HG03175 (cell line): ENCODE data around the gene SNTB2.

Experiments
- ATAC-seq: cut with Tn5 transposase; IDR thresholded peaks from one replicate; pipeline ENCODE4 v1.9.1; 2021; ENCODE audit warnings: mild to moderate bottlenecking, moderate library complexity; ENCODE audit not compliant: unreplicated experiment

SNTB2 gene

DNA sequence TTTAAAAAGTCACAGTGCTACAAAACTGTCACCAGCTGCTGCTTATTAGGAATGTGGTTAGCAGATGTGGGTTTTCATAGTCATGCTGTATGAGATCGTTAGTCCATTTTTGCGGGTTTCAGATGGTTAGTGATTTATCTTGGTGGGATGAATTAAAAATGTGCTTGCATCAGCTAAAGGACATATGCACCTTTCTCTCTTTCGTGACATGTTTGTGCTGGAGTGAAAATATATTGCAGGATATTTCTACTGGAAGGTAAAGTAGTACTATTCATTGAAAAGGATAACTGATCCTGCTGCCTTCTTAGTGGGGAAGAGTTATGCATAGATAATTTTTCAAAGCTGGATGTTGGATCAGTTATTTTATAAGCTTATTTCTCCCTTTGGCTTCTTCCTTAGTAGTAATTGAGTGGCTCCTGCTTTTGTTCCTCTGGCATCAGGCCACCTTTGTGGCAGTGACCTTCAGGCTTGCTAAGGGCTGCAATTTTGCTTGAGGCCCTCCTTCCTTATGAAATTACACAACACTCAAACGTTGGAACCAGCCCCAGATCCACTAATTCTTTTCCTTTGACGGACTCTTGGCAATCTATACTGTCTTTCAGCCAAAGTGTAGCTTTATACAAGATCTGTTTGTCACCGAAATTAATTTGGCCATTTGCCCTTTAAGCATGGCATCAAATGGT is 7.5 kb upstream of the SNTB2 start:
- no peak for ATAC-seq

DNA sequence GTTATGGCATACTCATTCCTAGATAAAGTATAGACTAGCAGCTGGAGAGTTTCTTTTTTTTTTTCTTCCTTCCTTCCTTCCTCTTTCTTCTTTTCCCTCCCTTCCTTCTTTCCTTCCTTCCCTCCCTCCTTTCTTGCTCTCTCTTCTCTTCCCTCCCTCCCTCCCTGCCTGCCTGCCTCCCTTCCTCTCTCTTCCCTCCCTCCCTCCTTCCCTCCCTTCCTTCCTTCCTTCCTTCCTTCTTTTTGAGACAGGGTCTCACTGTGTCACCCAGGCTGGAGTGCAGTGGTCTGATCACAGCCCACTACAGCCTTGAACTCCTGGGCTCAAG is 7.0 kb upstream of the SNTB2 start:
- no peak for ATAC-seq

DNA sequence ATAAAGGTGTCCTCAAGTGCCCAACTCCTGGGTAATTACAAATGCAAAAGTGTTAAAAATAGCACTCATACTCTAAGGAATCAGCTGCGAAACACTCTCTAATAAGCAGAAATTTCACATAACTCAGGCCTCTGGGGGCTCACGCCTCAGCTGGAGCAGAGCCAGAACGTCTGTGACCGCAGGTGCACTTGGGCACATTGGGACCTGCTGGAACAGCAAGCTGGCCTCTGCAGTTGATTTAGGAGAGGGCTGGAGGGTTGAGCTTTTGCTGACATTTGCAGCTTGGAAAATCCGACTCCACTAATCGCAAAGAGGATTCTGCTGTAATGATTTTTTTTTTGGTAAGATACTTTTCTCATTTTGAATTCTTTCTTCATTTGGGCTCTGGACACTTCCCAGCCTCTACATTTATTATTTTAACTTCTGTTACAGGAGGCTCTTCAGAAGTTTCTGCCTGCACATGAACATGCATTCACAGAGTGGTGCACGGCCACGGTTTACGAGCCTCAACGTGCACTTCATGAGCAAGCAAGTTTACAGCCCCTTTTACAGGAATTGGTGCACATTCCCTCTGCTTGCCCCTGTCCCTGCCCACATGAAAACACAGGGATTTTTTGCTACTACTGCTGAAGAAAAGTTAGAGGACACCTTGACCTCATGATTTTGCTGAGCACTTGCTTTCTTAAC is 4.1 kb upstream of the SNTB2 start:
- ATAC-seq = no peak

DNA sequence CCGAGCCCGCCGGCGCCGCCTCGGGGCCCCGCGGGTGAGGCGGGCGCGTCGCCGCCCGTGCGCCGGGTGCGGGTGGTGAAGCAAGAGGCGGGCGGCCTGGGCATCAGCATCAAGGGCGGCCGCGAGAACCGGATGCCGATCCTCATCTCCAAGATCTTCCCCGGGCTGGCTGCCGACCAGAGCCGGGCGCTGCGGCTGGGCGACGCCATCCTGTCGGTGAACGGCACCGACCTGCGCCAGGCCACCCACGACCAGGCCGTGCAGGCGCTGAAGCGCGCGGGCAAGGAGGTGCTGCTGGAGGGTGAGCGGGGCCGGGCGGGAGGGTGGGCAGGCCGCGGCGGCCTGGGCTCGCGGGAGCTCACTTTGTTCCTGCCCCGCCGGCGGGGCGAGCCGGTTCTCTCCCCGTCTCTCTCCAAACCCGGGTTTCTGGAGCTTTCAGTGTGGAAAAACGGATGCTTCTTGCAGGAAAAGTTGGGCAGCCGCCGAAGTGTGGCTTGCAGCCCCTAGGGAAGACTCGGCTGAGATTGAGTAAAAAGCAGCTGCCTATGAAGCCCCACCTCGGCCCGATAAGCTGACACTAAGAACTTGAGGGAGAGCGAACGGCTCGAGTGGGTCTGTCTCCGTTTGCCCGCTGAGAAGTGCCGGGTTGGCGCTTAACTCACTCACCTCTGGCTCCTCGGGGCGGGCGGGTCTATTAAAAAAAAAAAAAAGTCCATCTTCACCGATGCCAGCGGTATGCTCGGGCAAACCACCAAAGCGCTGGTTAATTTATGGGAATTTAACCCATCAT is 677 bp downstream of the SNTB2 start:
- peak; percentile 26 for ATAC-seq

DNA sequence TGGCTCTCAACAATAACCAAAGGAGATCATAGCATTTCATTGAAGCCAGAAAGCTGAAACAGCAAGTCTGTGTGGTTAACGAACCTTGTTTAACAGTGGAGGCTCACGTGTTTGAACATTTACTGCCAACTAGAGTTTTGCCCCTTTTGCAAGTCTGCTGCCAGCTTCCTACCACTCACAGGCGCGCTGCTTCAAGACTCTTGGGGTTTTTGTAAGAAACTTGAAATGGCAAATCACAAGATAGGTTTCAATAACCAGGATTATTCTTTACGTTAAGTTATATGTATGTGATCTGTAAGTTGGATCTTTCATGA is 1.2 kb downstream of the SNTB2 start:
- no peak for ATAC-seq

DNA sequence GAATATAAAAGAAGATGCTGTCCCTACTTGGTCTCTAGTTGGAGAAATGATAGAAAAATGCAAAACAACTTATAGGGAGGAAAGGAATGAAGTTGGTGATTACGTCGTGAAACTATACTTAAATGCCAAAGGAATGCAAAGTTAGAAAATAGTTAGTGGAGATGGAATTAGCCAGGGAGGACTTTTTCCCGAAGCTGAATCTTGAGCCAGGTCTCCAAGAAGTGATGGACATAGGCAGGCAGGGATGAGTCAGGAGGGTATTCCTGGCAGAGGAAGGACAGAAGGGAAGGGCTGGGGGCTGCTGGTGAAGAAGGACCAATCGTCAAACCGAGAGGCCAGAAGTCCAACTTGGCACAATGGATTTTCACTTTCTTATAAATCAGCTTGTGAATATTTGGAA is 1.8 kb downstream of the SNTB2 start:
- no peak for ATAC-seq

DNA sequence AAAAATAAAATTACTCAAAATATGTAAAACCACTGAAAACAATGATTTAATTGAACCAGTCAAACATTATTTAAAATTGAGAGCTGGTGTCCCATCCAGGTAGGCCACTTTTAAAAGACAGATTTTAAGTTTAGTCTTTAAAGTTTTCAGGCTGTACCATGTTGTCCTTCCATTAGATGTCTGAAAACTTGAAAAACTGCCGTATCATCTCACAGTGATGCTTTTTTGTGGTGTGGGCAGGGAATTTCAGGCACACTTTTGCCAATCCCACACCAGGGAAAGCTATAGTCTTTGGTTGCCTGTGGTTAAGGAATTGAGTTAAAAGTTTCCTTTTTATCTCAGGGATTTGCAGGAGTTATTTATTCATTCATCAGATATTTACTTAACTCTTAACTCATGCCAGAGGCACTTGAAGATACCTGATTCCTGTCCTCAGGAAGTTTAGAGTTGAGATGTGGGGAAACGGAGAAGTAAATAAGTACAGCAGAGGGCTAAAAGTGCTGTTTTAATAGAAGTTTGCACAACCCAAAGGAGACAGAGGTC is 3.2 kb downstream of the SNTB2 start:
- no peak for ATAC-seq

DNA sequence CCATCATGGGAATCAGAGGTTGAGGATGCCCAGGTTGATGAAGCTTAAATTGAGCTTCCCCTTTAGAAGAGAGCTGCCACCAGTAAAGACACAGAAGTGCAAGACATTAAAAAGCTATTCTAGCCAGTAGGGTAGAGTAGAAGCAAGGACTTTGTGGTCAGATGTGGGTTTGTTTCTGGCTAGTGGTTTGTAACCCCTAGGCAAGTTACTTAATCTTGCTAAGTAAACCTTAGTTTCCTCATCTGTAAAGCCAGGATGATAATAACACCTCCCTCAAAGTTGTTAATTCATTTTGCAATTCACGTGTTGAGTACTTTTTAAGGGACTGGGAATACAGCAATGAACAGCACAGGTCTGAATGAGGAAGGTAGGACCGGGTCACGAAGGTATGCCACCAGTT is 3.6 kb downstream of the SNTB2 start:
- no peak for ATAC-seq

DNA sequence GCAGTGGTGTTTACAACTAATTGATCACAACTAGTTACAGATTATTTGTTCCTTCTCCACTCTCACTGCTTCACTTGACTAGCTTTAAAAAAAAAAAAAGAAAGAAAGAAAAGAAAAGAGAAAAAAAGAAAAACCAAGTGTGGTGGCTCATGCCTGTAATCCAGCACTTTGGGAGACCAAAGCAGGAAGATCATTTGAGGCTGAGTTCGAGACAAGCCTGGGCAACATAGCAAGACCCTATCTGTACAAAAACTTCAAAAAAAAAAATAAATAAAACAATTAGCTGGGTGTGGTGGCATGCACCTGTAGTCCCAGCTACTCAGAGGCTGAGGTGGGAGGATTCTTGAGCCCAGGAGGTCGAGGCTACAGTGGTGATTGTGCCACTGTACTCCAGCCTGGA is 4.2 kb downstream of the SNTB2 start:
- no peak for ATAC-seq

DNA sequence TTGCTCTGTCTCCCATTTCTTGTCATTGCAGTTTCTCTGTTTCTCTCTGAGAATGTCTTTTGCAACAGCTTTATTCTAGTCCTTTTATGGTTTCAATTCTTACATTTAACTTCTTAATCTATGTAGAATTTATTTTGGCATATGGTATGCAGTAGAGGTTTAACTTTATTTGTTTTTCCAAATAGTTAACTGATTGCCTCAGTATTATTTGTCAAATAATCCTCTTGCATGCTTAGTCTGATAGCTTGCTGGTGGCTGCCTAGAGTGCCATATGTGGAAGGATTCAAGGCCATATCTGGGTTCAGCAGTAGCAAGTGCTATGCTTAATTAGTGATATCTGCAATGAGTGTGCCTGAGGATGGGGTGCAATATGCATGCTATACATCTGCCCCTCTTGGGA is 6.9 kb downstream of the SNTB2 start:
- ATAC-seq = no peak

DNA sequence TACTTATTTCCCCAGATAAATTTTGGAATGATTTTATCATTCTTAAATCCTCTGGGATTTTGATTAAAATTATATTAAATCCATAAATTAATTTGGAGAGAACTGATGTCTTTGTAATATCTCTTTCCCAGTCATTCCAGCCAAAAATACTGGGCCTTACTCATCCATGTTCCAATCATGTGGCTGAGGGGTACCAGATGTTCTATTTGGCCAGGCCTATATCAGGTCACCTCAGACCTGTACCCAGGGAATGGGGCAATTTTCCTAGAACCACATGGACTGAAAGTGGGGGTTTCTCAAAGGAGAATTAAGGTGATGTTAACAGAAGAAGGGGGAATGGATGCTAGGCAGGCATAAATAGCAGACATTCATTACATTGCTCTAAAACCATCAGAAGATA is 7.5 kb downstream of the SNTB2 start:
- ATAC-seq = no peak

DNA sequence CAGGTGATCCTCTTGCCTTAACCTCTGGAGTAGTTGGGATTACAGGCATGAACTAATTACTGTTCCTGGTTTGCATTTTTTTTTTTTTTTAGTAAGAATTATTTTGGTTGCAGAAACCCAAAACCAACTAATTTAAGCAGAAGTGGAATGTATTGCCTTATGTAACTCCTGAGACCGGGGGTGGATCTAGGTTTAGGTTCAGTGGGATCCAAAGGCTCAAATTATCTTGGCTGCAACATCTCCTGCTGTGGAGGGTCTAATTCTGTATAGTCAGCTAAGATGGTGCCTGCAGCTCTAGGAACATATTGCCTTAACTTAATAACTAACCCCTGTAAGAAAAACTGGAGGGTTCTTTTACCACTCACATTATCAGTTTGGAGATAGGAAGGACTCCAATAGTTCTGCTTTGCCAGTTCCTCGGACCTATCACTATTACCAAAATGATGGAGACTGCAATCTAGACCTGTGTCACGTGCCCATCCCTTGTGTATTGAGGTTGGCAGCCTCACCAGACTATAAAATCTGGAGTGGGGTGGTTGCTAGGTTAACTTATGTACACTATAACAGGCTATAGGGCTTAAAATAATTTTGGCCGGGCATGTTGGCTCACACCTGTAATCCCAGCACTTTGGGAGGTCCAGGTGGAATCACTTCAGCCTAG is 8.5 kb downstream of the SNTB2 start:
- no peak for ATAC-seq

DNA sequence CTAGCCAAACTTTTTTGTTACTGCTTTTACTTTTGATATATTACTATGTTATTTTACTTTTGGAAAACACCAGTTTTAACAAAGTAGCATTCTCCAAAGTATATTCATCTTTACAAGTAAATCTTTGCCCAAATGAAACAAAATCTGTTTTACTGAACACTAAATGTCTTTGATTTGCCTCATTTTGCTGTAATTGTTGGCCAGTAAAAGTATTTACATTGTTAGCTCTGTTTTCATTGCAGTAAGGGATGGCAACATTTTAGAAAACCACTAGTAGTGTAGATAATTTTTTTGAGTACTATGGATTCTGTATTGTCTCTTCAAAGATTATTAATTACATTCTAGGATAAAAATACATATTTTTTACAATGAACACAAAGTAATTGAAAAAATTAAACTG is 10.6 kb downstream of the SNTB2 start:
- no peak for ATAC-seq

DNA sequence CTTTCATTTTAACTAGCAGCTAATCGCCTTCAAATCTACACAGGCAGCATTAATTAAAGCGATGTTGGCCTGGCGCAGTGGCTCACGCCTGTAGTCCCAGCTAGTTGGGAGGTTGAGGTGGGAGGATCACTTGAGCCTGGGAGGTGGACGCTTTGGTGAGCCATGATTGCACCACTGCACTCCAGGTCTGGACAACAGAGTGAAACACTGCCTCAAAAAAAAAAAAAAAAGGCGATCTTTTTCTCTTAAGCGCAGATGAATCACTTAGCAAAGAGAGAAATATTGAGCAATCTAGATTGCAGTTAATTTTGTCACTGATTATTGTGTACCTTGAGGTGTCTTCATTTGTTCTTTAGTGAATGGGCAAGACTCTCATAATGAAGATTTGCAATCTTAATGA is 12.4 kb downstream of the SNTB2 start:
- no peak for ATAC-seq

DNA sequence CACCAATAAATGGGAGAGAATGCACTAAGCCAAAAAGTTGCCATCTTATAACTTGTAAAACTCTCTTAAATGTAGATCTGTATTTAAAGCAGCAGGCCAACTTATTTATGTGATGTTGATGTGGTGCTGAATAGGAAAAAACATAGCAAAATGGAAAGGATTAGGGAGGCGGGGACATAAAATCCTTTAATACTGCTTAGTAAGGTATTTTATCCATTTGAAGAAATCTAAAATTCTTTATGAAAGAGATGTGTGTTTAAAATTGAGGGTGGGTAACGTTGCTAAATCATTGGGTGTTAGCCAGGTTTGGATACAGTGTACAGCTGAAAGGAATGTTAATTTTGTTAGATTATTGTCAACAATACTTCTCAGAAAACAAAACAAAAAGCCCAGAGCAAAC is 14.3 kb downstream of the SNTB2 start:
- no peak for ATAC-seq

DNA sequence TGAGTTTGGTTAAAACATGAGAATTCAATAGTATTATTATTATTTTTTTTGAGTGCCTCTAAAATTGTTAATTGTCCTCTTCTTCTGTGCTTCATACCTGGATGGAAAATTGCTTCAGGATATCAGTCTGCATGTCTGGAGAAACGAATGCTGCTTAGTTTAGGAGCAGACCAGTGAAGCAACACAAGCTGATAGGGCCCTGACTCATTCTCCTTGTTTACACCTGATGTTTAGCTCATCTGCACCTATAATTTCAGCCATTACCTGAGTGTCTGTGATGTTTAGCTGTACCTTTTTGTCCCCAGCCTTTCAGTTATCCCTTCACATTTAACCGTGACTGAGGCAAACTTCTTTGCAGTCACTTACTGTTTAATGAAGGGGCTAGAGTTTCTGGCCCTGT is 14.8 kb downstream of the SNTB2 start:
- ATAC-seq = no peak

DNA sequence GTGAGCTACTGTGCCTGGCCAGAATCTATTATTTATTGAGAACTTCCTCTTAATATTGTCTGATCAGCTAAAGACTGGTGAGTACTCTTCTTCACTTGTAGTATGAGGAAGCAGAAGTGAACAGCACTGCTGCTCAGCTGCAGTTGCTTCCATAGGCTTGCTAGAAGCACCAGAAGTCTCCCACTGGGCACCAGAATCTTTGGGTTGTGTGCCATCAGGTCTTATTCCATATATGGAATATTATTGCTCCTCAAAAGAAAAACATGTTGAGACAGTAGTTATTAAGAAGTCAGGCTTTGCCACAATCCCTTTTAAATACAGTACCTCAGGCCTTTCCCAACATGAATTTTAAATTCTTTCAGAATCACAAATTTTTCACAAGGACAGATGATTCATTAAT is 17.2 kb downstream of the SNTB2 start:
- ATAC-seq = no peak

DNA sequence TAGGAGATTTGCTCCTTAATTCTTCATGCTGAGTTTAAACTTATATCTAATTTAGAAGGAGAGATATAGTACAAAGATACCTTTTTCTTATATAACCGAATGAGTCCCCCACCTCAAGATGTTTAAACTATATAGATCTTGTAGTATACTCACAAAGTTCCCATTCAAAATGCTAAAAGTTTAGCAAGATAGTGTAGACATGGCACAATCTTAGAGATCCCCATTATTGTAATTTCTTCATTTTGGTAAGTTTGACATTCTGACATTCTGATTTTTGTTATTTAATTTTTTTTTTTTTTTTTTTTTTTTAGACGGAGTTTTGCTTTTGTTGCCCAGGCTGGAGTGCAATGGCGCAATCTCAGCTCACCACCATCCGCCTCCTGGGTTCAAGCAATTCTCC is 22.8 kb downstream of the SNTB2 start:
- no peak for ATAC-seq

DNA sequence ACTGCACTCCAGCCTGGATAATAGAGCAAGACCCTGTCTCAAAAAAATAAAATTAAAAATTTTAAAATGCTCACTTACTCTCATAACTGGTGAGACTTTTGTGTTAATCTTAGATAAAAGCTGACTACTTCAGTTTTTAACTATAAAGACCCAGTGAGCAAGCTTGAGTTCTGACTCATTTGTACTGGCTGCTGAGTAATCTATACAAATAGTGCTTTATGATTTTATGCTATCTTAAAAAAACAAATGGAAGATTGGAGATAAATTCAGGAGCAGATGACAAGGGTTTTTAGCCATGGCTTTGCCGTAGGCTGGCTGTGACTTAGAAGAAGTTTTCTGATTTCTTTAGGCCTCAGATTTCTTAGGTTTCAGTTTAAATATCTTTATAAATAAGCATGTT is 30.5 kb downstream of the SNTB2 start:
- no peak for ATAC-seq

DNA sequence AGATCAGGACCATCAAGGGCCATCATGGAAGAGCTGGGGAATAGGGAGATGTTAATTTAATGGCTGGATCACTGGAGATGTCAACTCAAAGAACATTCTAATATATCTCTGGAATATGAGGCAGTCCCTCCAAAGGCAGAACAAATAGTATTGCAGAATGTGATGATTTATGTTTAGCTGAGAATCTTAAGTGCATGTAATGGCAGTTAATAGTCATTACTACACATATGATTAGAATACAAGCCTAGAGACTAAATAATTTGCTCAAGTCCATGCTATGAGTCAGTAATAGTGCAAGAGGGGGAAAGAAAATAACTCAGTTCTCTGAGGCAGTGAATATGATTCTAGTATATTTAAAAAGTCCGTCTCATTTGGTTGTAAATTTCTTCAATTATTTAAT is 32.3 kb downstream of the SNTB2 start:
- no peak for ATAC-seq

DNA sequence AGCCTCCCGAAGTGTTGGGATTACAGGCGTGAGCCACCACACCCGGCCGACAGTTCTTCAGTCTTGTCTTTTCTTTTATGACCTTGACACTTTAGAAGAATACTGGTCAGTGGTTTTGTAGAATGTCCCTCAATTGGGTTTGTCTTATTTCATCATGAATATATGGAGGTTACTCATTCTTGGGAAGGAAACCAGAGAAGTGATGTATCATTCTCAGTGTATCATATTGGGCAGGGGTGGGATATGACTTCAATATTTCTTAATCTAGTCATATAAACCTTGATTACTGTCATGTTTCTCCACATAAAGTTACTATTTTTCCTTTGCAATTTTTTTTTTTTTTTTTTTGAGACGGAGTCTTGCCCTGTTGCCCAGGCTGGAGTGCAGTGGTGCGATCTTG is 36.9 kb downstream of the SNTB2 start:
- ATAC-seq = no peak

DNA sequence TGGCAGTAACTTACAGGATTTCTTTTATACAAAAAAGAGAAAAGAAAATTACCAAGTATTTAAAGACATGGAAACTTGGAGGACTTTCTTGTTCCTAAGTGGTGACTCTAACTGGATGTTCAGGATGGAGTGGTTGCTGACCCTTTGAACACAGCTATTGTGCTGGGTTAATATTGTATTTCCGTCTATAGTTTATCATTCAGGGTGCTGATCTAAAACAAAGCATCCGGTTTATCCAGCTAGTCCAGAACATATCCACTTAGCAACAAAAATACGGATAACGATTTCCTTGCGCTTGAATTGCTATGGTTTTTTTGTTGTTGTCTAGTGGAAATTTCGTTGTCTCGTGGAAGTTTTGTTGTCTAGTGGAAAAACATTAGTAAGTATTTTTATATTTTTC is 38.2 kb downstream of the SNTB2 start:
- no peak for ATAC-seq
